ENCODE measurements around the gene BPHL. TPM values are rescaled to one million over a fixed set of nuclear protein-coding genes. Genes with fewer than 3 reads are reported as not detected.

The BPHL gene
- total and polyA plus RNA-seq, 10 of the 15 experiments (the other 5 are each of a cell fraction or from before 2014, with no cell fraction given): 8.0 to 17.8 (median 12.4) TPM

- TF ChIP-seq PBX3 (IDR thresholded peaks at IDR 0.05; ENCODE audit: insufficient replicate concordance, low read depth, low read length): no peak
- TF ChIP-seq ZNF687 (IDR thresholded peaks at IDR 0.05): peak; percentile 85
- TF ChIP-seq PAX5 (IDR thresholded peaks at IDR 0.05; ENCODE audit: borderline replicate concordance, low read depth, low read length): no peak; the same call in 1 of the 2 replicates
- TF ChIP-seq SPI1 (IDR thresholded peaks at IDR 0.05; ENCODE audit: borderline replicate concordance, insufficient read depth, low read depth, low read length): no peak
- no peak for TF ChIP-seq ATF7 (IDR thresholded peaks at IDR 0.05; ENCODE audit: low read depth)
- TF ChIP-seq IKZF1 (conservative IDR thresholded peaks at IDR 0.05): peak; percentile 93
- no peak for TF ChIP-seq HDAC2 (IDR thresholded peaks at IDR 0.05)
- no peak for TF ChIP-seq TCF12 (IDR thresholded peaks at IDR 0.05; ENCODE audit: low read depth, low read length)
- no peak for TF ChIP-seq ELK1 (IDR thresholded peaks at IDR 0.05; ENCODE audit: low read depth, low read length)
- no peak for TF ChIP-seq TBL1XR1 (IDR thresholded peaks at IDR 0.05; ENCODE audit: low read depth, low read length)
- TF ChIP-seq DPF2 (IDR thresholded peaks at IDR 0.05): peak; percentile 88
- no peak for TF ChIP-seq BCL11A (IDR thresholded peaks at IDR 0.05; ENCODE audit: low read depth, low read length)
- TF ChIP-seq MTA3 (IDR thresholded peaks at IDR 0.05; ENCODE audit: borderline replicate concordance, low read length): no peak
- TF ChIP-seq SMC3 (IDR thresholded peaks at IDR 0.05; ENCODE audit: borderline replicate concordance, low read length): no peak
- TF ChIP-seq ZNF217 (IDR thresholded peaks at IDR 0.05): peak; percentile 81; the same call in 1 of the 2 replicates
- TF ChIP-seq LARP7 (IDR thresholded peaks at IDR 0.05): peak; percentile 97
- no peak for TF ChIP-seq SREBF2 (IDR thresholded peaks at IDR 0.05; ENCODE audit: low read length)
- TF ChIP-seq NRF1 (conservative IDR thresholded peaks at IDR 0.05; ENCODE audit: low read depth, low read length): peak; percentile 39; the same call in 1 of the 2 replicates
- TF ChIP-seq CBFB (IDR thresholded peaks at IDR 0.05; ENCODE audit: low read depth): peak; percentile 56; the same call in 1 of the 2 replicates
- no peak for TF ChIP-seq ZNF274 (IDR thresholded peaks at IDR 0.05; ENCODE audit: insufficient read depth, insufficient read length)
- peak; percentile 81 for TF ChIP-seq NKRF (conservative IDR thresholded peaks at IDR 0.05)
- TF ChIP-seq USF2 (IDR thresholded peaks at IDR 0.05; ENCODE audit: borderline replicate concordance, low read depth, low read length): no peak
Observed at GRCh38 chr6:3118353-3119039, at the start of gene BPHL (continued).
